Retinal pigment epithelial cell (primary cell): ENCODE data around the gene OXCT2.

ENCODE experiments used
- DNase-seq: peaks from one replicate; pipeline ENCODE4 v3.0.0-alpha.2; 2010; ENCODE audit warnings: low read depth
- H3K4me3 ChIP-seq: 2 replicates; pipeline ENCODE4 v1.5.1; 2011; ENCODE audit warnings: mild to moderate bottlenecking, low read length, control low read depth, moderate library complexity
- CTCF ChIP-seq: conservative IDR thresholded peaks from 2 replicates; pipeline ENCODE4 v1.5.1; 2011; ENCODE audit warnings: low read depth, low read length, control low read depth, inconsistent platforms

The OXCT2 gene

DNA sequence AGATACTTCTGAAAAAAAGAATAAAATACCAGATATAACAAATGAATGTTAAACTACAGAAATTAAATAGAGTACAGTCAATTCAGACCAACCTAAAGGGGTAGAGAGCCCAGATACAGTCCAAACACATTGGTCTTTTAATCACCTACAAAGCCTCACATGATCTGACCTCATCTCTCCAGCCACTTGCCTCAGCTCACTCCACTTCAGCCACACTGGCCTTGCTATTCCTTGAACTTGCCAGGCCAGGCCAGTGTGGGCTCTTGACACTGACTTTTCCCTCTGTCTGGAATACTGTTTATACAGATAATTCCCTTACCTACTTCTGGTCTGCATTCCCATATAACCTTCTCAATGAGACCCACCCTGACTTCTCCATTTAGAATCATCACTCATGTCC lies 49.5 kb downstream of the OXCT2 start:
- DNase-seq: no peak
- H3K4me3 ChIP-seq: no peak overlapping the region
- TF ChIP-seq CTCF: no peak

DNA sequence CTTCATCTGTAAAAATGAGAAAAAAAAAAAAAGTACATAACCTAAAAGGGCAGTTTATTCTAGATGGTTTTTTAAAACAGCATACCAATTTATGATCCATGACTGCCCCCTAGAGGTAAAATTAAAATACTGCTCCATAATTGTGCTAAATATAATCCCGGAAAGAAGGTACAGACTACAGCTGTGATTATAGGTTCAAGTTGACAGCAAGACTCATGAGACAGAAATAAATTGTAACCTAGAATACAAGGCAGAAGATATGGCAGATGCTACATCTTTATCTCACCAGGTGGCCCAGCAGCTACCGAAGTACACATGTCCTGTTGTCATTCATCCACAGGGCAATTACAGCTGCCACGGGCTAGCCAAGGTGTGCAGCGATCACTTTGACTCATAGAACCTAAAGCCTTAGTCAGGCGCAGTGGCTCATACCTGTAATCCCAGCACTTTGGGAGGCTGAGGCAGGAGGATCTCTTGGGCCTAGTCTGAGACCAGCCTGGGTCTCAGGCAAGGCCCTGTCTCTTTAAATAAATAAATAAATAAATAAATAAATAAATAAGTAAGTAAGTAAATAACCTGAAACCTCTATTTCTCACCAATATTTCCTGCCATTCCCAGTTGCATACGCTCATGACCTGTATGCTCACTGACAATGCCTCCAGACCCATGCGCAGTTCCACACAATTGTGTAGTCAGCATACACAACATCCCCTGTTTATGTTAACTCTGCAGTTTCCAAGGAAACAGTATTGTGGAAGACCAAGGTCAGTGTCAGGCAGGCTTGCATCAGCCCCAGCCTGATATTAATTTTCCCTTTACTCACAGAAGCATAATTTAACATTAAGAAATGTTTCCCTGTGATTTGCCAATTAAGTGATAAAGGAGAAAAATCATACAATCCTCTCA lies 50.8 kb downstream of the OXCT2 start:
- peak; percentile 49 for TF ChIP-seq CTCF
- no peak overlapping the region for H3K4me3 ChIP-seq
- no peak for DNase-seq
